Coronary artery (tissue), 2 donors: ENCODE data around the gene PPIF.

Experiments used
- DNase-seq: peaks from one replicate; pipeline ENCODE4 v3.0.0-alpha.2; 2017; ENCODE audit warnings: low spot score
- H3K27ac ChIP-seq, 2 donors: fragments of 200-600 bp; sonication (generic); one replicate each; pipeline ENCODE4 v1.5.1; 2016 to 2019
- H3K4me3 ChIP-seq: fragments of 200-600 bp; sonication (generic); 2 replicates; pipeline ENCODE4 v1.5.1; 2016; ENCODE audit warnings: mild to moderate bottlenecking, moderate library complexity
- CTCF ChIP-seq: fragments of 200-600 bp; sonication (generic); IDR thresholded peaks from one replicate; pipeline ENCODE4 v1.5.1; 2019; ENCODE audit warnings: antibody characterized with exemption

Gene PPIF

DNA sequence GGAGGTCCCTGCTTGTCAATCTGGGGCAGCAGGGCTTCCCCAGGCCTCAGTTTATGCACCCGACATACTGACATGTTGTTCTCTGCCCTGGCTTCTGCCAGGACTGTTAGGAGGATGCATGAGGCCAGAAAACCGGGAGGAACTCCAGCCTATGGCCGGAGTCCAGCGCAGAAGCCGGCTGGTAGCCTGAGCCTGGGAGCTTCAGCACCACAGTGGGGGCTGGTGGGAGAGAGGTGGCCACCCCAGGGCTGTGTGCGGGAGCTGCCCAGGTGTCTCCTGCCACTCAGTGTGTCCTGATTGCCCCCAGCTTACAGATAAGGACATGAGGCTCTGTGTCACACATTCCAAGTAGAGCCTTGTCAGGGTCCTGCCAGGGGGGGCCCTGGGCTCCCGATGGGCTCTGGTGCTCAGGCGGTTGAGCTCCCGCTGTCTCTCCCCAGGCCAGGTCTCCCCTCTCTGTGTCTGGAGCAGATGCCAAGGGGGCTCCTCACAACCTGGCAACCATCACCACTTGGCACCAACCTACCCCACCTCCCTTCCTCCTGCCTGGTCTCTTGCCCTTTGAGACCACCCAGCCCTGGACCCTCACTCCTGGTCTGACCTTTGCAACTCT lies 32.3 kb downstream of the PPIF start:
- TF ChIP-seq CTCF: no peak
- DNase-seq: peak; percentile 76
- peak overlapping the region; percentile 36 for H3K4me3 ChIP-seq
- peak overlapping the region; percentile 52 to 78 for H3K27ac ChIP-seq

DNA sequence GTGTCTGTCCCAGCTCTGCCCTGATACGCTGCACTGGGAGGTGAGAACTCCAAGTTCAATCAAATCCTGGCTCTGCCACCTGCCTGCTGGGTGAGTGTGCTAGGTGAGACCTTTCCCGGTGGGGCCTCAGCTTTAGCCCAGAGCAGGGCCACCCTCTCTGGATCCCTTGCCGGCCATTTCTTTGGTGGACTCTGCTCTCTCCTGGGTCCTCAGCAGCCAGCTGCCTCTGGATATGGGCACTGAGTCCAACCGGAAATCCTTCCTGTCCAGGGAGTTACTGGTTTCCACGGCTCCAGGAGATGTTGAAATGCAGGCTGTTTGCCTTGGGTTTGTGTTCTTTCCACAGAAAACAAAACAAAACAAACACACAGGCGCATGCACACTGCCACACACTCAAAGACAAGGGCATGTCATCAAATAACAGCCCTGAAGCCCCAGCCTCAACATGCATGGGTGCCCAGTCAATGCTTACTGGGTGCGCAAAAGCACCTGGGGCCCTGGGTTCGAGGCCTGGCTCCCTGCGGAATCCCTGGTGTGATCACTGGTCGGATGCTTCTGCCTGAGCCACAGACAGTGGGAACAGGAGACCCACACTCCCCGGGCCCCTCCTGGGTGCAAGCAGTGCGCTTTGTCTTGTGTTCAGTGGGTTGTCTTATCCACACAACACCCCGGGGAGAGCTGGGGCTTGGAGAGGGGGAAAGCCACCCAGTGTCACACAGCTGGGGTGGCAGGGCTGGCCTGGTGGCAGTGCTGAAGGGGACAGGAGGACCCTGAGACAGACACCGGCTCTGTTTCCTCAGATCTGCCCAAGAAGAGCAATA lies 33.1 kb downstream of the PPIF start:
- peak; percentile 78 for DNase-seq
- peak overlapping the region; percentile 55 to 78 for H3K27ac ChIP-seq
- H3K4me3 ChIP-seq: peak overlapping the region; percentile 36
- no peak for TF ChIP-seq CTCF

DNA sequence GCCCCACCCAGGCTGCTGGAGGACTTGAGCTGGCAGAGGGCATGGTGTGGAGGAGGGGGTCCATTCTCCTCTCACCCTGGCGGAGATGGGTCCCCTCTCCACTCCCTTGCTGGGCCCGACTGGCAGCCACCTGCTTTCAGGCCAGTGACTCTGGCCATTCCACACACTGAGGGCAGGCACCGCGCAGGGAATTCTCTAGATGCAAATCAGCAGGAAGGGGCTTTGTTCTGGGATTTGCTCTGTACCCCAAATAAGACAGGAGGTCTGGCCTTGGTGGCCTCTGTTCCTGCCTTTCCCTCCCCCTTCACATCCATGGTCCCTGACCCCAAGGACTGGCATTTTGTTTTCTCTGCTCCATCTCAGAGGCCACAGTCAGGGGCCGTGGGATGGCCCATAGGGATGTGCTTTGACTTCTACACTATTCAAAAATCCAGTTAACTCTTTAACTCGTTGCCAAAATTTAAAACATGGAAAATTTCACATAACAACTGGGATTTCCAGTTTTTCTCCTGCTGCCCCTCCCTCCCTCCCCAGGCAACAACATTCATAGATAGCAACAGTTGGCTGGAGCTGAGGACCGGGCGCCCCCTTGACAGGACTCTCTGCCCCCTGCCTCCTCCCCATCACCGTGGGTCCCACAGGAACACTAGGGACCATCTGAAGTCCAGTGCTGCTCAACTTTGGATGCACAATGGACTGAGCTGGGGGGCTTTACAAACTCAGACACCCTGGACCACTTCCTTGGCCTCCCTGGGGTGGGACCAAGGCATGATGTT lies 33.9 kb downstream of the PPIF start:
- no peak for TF ChIP-seq CTCF
- DNase-seq: peak; percentile 69
- Histone ChIP-seq H3K27ac (peak overlapping the region; percentile 55 to 78), H3K4me3 (no peak overlapping the region)

GRCh38 chr10:79381804-79382221 lies 34.5 kb downstream of the PPIF start:
- H3K4me3 ChIP-seq: no peak overlapping the region
- H3K27ac ChIP-seq: peak overlapping the region; percentile 60 to 78
- peak; percentile 83 for DNase-seq
- TF ChIP-seq CTCF: no peak

- no peak for TF ChIP-seq CTCF
- Histone ChIP-seq H3K4me3 (no peak overlapping the region), H3K27ac (peak overlapping the region; percentile 60 to 78)
- peak; percentile 74 for DNase-seq
Observed at GRCh38 chr10:79382491-79382941, 35.2 kb downstream of the PPIF start.

DNA sequence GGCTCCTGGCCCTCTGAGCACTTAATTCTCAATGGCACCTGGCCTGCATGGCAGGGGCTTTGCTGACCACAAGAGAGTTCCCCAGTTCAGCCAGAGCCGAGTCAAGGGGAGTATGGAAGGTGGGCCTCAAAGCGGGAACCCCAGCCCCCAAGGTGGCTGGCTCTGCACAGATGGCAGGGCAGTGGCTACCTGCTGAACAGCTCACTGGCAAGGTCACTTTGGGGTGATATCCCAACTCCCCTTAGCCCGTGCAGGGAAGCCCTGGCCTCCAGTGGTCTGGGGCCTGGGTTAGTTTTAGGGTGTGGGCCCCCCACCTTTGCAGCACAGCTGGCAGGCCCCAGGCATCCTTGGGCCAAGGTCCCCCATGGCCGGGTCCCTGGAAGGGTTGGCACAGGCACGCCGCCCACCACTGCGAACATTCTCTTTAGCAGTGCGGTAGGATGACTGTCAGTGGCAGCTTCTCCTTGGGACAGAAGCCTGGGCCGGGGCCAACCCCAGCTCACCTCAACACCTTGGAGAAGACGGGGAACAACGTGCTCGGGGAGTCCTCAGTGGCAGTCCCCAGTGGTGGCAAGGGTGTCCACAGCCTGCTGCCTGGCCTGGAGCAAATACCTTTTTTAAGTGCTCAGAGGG lies 36.8 kb downstream of the PPIF start:
- H3K27ac ChIP-seq: no peak overlapping the region
- TF ChIP-seq CTCF: no peak

More for the DNA sequence above, 36.8 kb downstream of the PPIF start:
- peak; percentile 71 for DNase-seq
- H3K4me3 ChIP-seq: no peak overlapping the region
